Aorta (tissue), 5 donors: ENCODE results near the gene TMEM100. TPM values are rescaled to one million over a fixed set of nuclear protein-coding genes. Genes with fewer than 3 reads are reported as not detected.
A peak's percentile ranks its signal among the peaks of the same experiment; 100 is the strongest.

Experiments
- ATAC-seq: fragments of 200-7000 bp; cut with Tn5 transposase; one replicate; pipeline ENCODE4 v1.9.1; 2022; ENCODE audit warnings: moderate library complexity; ENCODE audit not compliant: low FRiP score
- DNase-seq, 2 donors: peaks; one replicate each; pipeline ENCODE4 v3.0.0-alpha.2; 2020
- H3K27ac ChIP-seq, 2 donors: one replicate each; pipeline ENCODE4 v1.5.1; 2013; ENCODE audit warnings: low read length in 2 of 2, mild to moderate bottlenecking in 2 of 2, moderate library complexity in 2 of 2, control low read depth in 1 of 2, inconsistent platforms in 1 of 2, low read depth in 1 of 2
- H3K27me3 ChIP-seq, 2 donors: one replicate each; pipeline ENCODE4 v1.6.1; 2013; ENCODE audit warnings: control low read depth in 1 of 2, low read length in 1 of 2, mild to moderate bottlenecking in 1 of 2, moderate library complexity in 1 of 2; ENCODE audit not compliant: insufficient read depth in 2 of 2, control insufficient read depth in 1 of 2
- H3K36me3 ChIP-seq, 2 donors: one replicate each; pipeline ENCODE4 v1.6.1; 2013; ENCODE audit warnings: control low read depth in 1 of 2, low read length in 1 of 2, mild to moderate bottlenecking in 1 of 2; ENCODE audit not compliant: insufficient read depth in 2 of 2, control insufficient read depth in 1 of 2
- H3K4me1 ChIP-seq, 2 donors: one replicate each; pipeline ENCODE4 v1.6.1; 2013; ENCODE audit warnings: low read length in 2 of 2, control low read depth in 1 of 2, mild to moderate bottlenecking in 1 of 2, moderate library complexity in 1 of 2; ENCODE audit not compliant: insufficient read depth in 2 of 2, control insufficient read depth in 1 of 2
- H3K4me3 ChIP-seq, 2 donors: one replicate each; pipeline ENCODE4 v1.5.1; 2013; ENCODE audit warnings: low read length in 2 of 2, control low read depth in 1 of 2, mild to moderate bottlenecking in 1 of 2
- H3K9me3 ChIP-seq: one replicate; pipeline ENCODE4 v1.6.1; 2013; ENCODE audit warnings: mild to moderate bottlenecking, low read length; ENCODE audit not compliant: control insufficient read depth
- WGBS, 2 donors: extraction: QIAGEN DNeasy Blood & Tissue Kit; methylation state at CpG; one replicate each; pipeline ENCODE4 v1.1.7; 2013; 5-methylcytosine and 5-hydroxymethylcytosine counted together
- intact Hi-C, 2 donors: fragments of 100-400 bp; cut with DNase I; formaldehyde crosslinking; loops; one replicate each; pipeline versions ENCODE4 v1.14.2 to v1.15.0; 2022
- polyA plus RNA-seq, 2 donors: library from polyadenylated mRNA; stranded (reverse); fragments of 200-250 nt; gene quantifications; one replicate each; pipeline ENCODE4 v1.2.3, GENCODE V29; 2013
- total RNA-seq, 2 donors: library from RNA; stranded (reverse); fragmentation: NEBNext Ultra II Directional; extraction: Animal tissue kit (Norgen Biotek cat#: 25700); gene quantifications; one replicate each; pipeline ENCODE4 v1.2.1, GENCODE V29; 2021
- donor health status: healthy with polysubstance abuse.
- donor health status: Bipolar disorder and iron deficiency.
- donor health status: DM: no; HTN: no; CAD: no.
- donor health status: DM: no; HTN: no; CAD: no.
- donor health status: DM: yes; HTN: yes; CAD: no.

The TMEM100 gene
- total and polyA plus RNA-seq, 4 donors: 1.5 to 24.4 (median 4.1) TPM

GRCh38 chr17:55717432-55717831, 5.2 kb downstream of the TMEM100 start:
- DNase-seq: no peak
- H3K27ac ChIP-seq: no peak overlapping the region
- no peaks in the 10 kb centered on the region for H3K9me3 ChIP-seq
- ATAC-seq: no peak
- WGBS, 2 donors: 89 to 94% methylated on average over 4 of the region's 4 CpGs
- H3K4me3 ChIP-seq: no peak overlapping the region
- no peaks in the 10 kb centered on the region for H3K36me3 ChIP-seq
- intact Hi-C loops: loop anchor here (5.0 kb wide), 1 partner anchor 190 kb away; no protein-coding TSS in a partner anchor
- H3K27me3 ChIP-seq: no peaks in the 10 kb centered on the region
- H3K4me1 ChIP-seq: no peaks in the 10 kb centered on the region

- peak; percentile 46 for ATAC-seq
Observed at GRCh38 chr17:55710829-55711496, 11.7 kb downstream of the TMEM100 start.

GRCh38 chr17:55710410-55710809, 12.3 kb downstream of the TMEM100 start:
- ATAC-seq: peak; percentile 67
- H3K36me3 ChIP-seq: no peaks in the 10 kb centered on the region

More at GRCh38 chr17:55710829-55711496, 11.7 kb downstream of the TMEM100 start:
- no peaks in the 10 kb centered on the region for H3K36me3 ChIP-seq
- peak overlapping the region; percentile 8 to 82 for H3K27ac ChIP-seq
- intact Hi-C loops: no loop called here
- WGBS, 2 donors: 23 to 25% methylated on average over 4 of the region's 4 CpGs
- H3K27me3 ChIP-seq: no peaks in the 10 kb centered on the region
- H3K9me3 ChIP-seq: no peaks in the 10 kb centered on the region
- DNase-seq: no peak
- no peak overlapping the region for H3K4me3 ChIP-seq
- H3K4me1 ChIP-seq: peaks cover 3 to 8% of the 10 kb centered on the region in 2 donors

GRCh38 chr17:55709984-55710383, 12.7 kb downstream of the TMEM100 start:
- peak; percentile 56 for ATAC-seq

More at GRCh38 chr17:55710410-55710809, 12.3 kb downstream of the TMEM100 start:
- Histone ChIP-seq H3K27me3 (no peaks in the 10 kb centered on the region), H3K4me1 (peaks cover 3 to 8% of the 10 kb centered on the region in 2 donors), H3K9me3 (no peaks in the 10 kb centered on the region), H3K4me3 (no peak overlapping the region), H3K27ac (peak overlapping the region in 1 of 2 donors; percentile 82)
- no peak for DNase-seq
- 8 to 12% methylated on average over 3 of the region's 3 CpGs for WGBS, 2 donors
- intact Hi-C loops: no loop called here

GRCh38 chr17:55709440-55709839, 13.2 kb downstream of the TMEM100 start:
- Histone ChIP-seq H3K4me1 (peaks cover 3 to 8% of the 10 kb centered on the region in 2 donors), H3K4me3 (peak overlapping the region in 1 of 2 donors; percentile 43), H3K27ac (peak overlapping the region in 1 of 2 donors; percentile 3), H3K36me3 (no peaks in the 10 kb centered on the region), H3K9me3 (no peaks in the 10 kb centered on the region), H3K27me3 (no peaks in the 10 kb centered on the region)
- intact Hi-C loops: no loop called here
- ATAC-seq (no peak), DNase-seq (no peak)
- WGBS, 2 donors: 10 to 18% methylated on average over 7 of the region's 7 CpGs

More at GRCh38 chr17:55709984-55710383, 12.7 kb downstream of the TMEM100 start:
- DNase-seq: peak in 1 of 2 donors; percentile 53
- Histone ChIP-seq H3K4me1 (peaks cover 3 to 8% of the 10 kb centered on the region in 2 donors), H3K27ac (peak overlapping the region; percentile 3 to 45), H3K36me3 (no peaks in the 10 kb centered on the region), H3K9me3 (no peaks in the 10 kb centered on the region), H3K4me3 (peak overlapping the region in 1 of 2 donors; percentile 43), H3K27me3 (no peaks in the 10 kb centered on the region)
- intact Hi-C loops: no loop called here
- WGBS, 2 donors: 5 to 9% methylated on average over 4 of the region's 4 CpGs

- Histone ChIP-seq H3K36me3 (no peaks in the 10 kb centered on the region), H3K4me1 (peaks cover 3 to 8% of the 10 kb centered on the region in 2 donors), H3K9me3 (no peaks in the 10 kb centered on the region), H3K27ac (no peak overlapping the region), H3K27me3 (no peaks in the 10 kb centered on the region), H3K4me3 (no peak overlapping the region)
- no peak for DNase-seq
- intact Hi-C loops: no loop called here
- 80 to 83% methylated on average over 8 of the region's 8 CpGs for WGBS, 2 donors
- no peak for ATAC-seq
Observed at GRCh38 chr17:55708175-55708974, 14.3 kb downstream of the TMEM100 start.

- 54 to 56% methylated on average over 11 of the region's 11 CpGs for WGBS, 2 donors
- H3K4me1 ChIP-seq: peaks cover 3 to 8% of the 10 kb centered on the region in 2 donors
- H3K9me3 ChIP-seq: peaks cover under 1% of the 10 kb centered on the region
- ATAC-seq (no peak), DNase-seq (no peak)
- no peaks in the 10 kb centered on the region for H3K36me3 ChIP-seq
- intact Hi-C loops: no loop called here
- H3K27ac ChIP-seq: no peak overlapping the region
- H3K4me3 ChIP-seq: no peak overlapping the region
- no peaks in the 10 kb centered on the region for H3K27me3 ChIP-seq
Observed at GRCh38 chr17:55706808-55707773, 15.6 kb downstream of the TMEM100 start.

GRCh38 chr17:55705847-55706246, 16.8 kb downstream of the TMEM100 start:
- Histone ChIP-seq H3K4me1 (peaks cover 3% of the 10 kb centered on the region in 2 donors), H3K4me3 (no peak overlapping the region), H3K27ac (no peak overlapping the region), H3K36me3 (no peaks in the 10 kb centered on the region), H3K27me3 (no peaks in the 10 kb centered on the region), H3K9me3 (peaks cover 1% of the 10 kb centered on the region)
- DNase-seq: no peak
- intact Hi-C loops: no loop called here
- no peak for ATAC-seq
